BLaER1 (cell line): ENCODE results near the gene NDOR1.

Experiments
- H3K27ac ChIP-seq: shearing (Covaris generic); formaldehyde crosslinking; 2 replicates; pipeline ENCODE4 v1.8.1; 2022
- H3K27me3 ChIP-seq: shearing (Covaris generic); formaldehyde crosslinking; 2 replicates; pipeline ENCODE4 v1.8.1; 2022
- H3K36me3 ChIP-seq: shearing (Covaris generic); formaldehyde crosslinking; 2 replicates; pipeline ENCODE4 v1.8.1; 2022
- H3K4me1 ChIP-seq: shearing (Covaris generic); formaldehyde crosslinking; 2 replicates; pipeline ENCODE4 v1.8.1; 2022
- H3K4me2 ChIP-seq: shearing (Covaris generic); formaldehyde crosslinking; 2 replicates; pipeline ENCODE4 v1.8.1; 2022
- H3K4me3 ChIP-seq: shearing (Covaris generic); formaldehyde crosslinking; 2 replicates; pipeline ENCODE4 v1.8.1; 2022
- H3K9ac ChIP-seq: shearing (Covaris generic); formaldehyde crosslinking; 2 replicates; pipeline ENCODE4 v1.8.1; 2022
- H3K9me3 ChIP-seq: shearing (Covaris generic); formaldehyde crosslinking; 2 replicates; pipeline ENCODE4 v1.8.1; 2022
- H4K20me1 ChIP-seq: shearing (Covaris generic); formaldehyde crosslinking; 2 replicates; pipeline ENCODE4 v1.8.1; 2022
- Cebpa-rat ChIP-seq: shearing (Covaris generic); IDR thresholded peaks from 2 replicates; pipeline ENCODE4 v1.8.1; 2022

NDOR1 gene

GRCh38 chr9:137229903-137230704 is 24.6 kb downstream of the NDOR1 start:
- Histone ChIP-seq H3K36me3 (no peaks in the 10 kb centered on the region), H3K4me1 (peaks cover 71% of the 10 kb centered on the region), H3K4me3 (no peak overlapping the region), H4K20me1 (peaks cover 8% of the 10 kb centered on the region; the same call in 1 of the 2 replicates), H3K4me2 (peak overlapping the region; percentile 83), H3K9me3 (no peaks in the 10 kb centered on the region), H3K27ac (peak overlapping the region; percentile 50), H3K9ac (peak overlapping the region; percentile 32), H3K27me3 (no peaks in the 10 kb centered on the region)
- no peak for TF ChIP-seq Cebpa-rat

GRCh38 chr9:137230705-137231371 is 25.3 kb downstream of the NDOR1 start, which contains the start of gene SLC34A3:
SLC34A3 (plus strand) TSS chr9:137230901; CDS start chr9:137231703, 802 bp downstream.
- Histone ChIP-seq H3K36me3 (no peaks in the 10 kb centered on the region), H3K9me3 (no peaks in the 10 kb centered on the region), H3K4me2 (peak within 1 kb of the TSS; percentile 83), H3K4me1 (peaks cover 71% of the 10 kb centered on the region), H3K27me3 (no peaks in the 10 kb centered on the region), H3K27ac (peak within 1 kb of the TSS; percentile 50), H4K20me1 (peaks cover 15% of the 10 kb centered on the region; the same call in 1 of the 2 replicates), H3K4me3 (no peak within 1 kb of the TSS), H3K9ac (peak within 1 kb of the TSS; percentile 32)
- no peak for TF ChIP-seq Cebpa-rat

- H3K9ac ChIP-seq = 0 out of 2 replicates have a peak overlapping the region, but pooled peaks have one; percentile 46
- H3K4me3 ChIP-seq = no peak overlapping the region
- H3K9me3 ChIP-seq = no peaks in the 10 kb centered on the region
- no peak for TF ChIP-seq Cebpa-rat
- no peaks in the 10 kb centered on the region for H3K27me3 ChIP-seq
- H4K20me1 ChIP-seq = peaks cover 17% of the 10 kb centered on the region; the same call in 1 of the 2 replicates
- 0 out of 2 replicates have a peak overlapping the region, but pooled peaks have one; percentile 12 for H3K27ac ChIP-seq
- H3K4me2 ChIP-seq = peak overlapping the region; percentile 25; the same call in 1 of the 2 replicates
- peaks cover 76% of the 10 kb centered on the region for H3K4me1 ChIP-seq
- H3K36me3 ChIP-seq = no peaks in the 10 kb centered on the region
These were observed 26.0 kb downstream of the NDOR1 start for GRCh38 chr9:137231372-137232039.

GRCh38 chr9:137232101-137232500 is 26.6 kb downstream of the NDOR1 start:
- no peaks in the 10 kb centered on the region for H3K36me3 ChIP-seq
- peaks cover 17% of the 10 kb centered on the region; the same call in 1 of the 2 replicates for H4K20me1 ChIP-seq
- peaks cover 80% of the 10 kb centered on the region for H3K4me1 ChIP-seq
- peak overlapping the region; percentile 25 for H3K4me2 ChIP-seq
- H3K9me3 ChIP-seq = no peaks in the 10 kb centered on the region
- no peak overlapping the region for H3K4me3 ChIP-seq
- no peak for TF ChIP-seq Cebpa-rat
- 0 out of 2 replicates have a peak overlapping the region, but pooled peaks have one; percentile 46 for H3K9ac ChIP-seq
- H3K27me3 ChIP-seq = no peaks in the 10 kb centered on the region
- H3K27ac ChIP-seq = 0 out of 2 replicates have a peak overlapping the region, but pooled peaks have one; percentile 12

GRCh38 chr9:137232510-137232909 is 27.0 kb downstream of the NDOR1 start:
- H3K27me3 ChIP-seq = no peaks in the 10 kb centered on the region
- peaks cover 17% of the 10 kb centered on the region; the same call in 1 of the 2 replicates for H4K20me1 ChIP-seq
- no peak overlapping the region for H3K4me3 ChIP-seq
- no peaks in the 10 kb centered on the region for H3K9me3 ChIP-seq
- H3K9ac ChIP-seq = 0 out of 2 replicates have a peak overlapping the region, but pooled peaks have one; percentile 46
- H3K4me2 ChIP-seq = peak overlapping the region; percentile 25
- H3K4me1 ChIP-seq = peaks cover 80% of the 10 kb centered on the region
- no peaks in the 10 kb centered on the region for H3K36me3 ChIP-seq
- TF ChIP-seq Cebpa-rat = no peak
- H3K27ac ChIP-seq = 0 out of 2 replicates have a peak overlapping the region, but pooled peaks have one; percentile 12

- Histone ChIP-seq H3K9ac (no peak overlapping the region), H3K4me2 (no peak overlapping the region), H4K20me1 (peaks cover 17% of the 10 kb centered on the region; the same call in 1 of the 2 replicates)
These were observed 27.9 kb downstream of the NDOR1 start for GRCh38 chr9:137233143-137233980.

GRCh38 chr9:137234055-137234697 is 28.7 kb downstream of the NDOR1 start:
- Histone ChIP-seq H3K4me1 (peaks cover 83% of the 10 kb centered on the region), H3K36me3 (no peaks in the 10 kb centered on the region), H3K27ac (peak overlapping the region; percentile 79; the same call in 1 of the 2 replicates), H3K9me3 (no peaks in the 10 kb centered on the region), H3K4me3 (peak overlapping the region; percentile 63), H3K27me3 (no peaks in the 10 kb centered on the region), H3K9ac (peak overlapping the region; percentile 66; the same call in 1 of the 2 replicates), H4K20me1 (peaks cover 17% of the 10 kb centered on the region; the same call in 1 of the 2 replicates), H3K4me2 (peak overlapping the region; percentile 98)
- no peak for TF ChIP-seq Cebpa-rat

More at GRCh38 chr9:137233143-137233980, 27.9 kb downstream of the NDOR1 start:
- TF ChIP-seq Cebpa-rat = no peak
- no peaks in the 10 kb centered on the region for H3K36me3 ChIP-seq
- H3K4me3 ChIP-seq = no peak overlapping the region
- H3K4me1 ChIP-seq = peaks cover 83% of the 10 kb centered on the region
- H3K27ac ChIP-seq = no peak overlapping the region
- H3K9me3 ChIP-seq = no peaks in the 10 kb centered on the region
- no peaks in the 10 kb centered on the region for H3K27me3 ChIP-seq

- peak overlapping the region; percentile 66 for H3K9ac ChIP-seq
- peaks cover 17% of the 10 kb centered on the region; the same call in 1 of the 2 replicates for H4K20me1 ChIP-seq
- no peaks in the 10 kb centered on the region for H3K27me3 ChIP-seq
- H3K4me3 ChIP-seq = peak overlapping the region; percentile 63
- TF ChIP-seq Cebpa-rat = no peak
- peak overlapping the region; percentile 98 for H3K4me2 ChIP-seq
- no peaks in the 10 kb centered on the region for H3K9me3 ChIP-seq
- H3K27ac ChIP-seq = peak overlapping the region; percentile 79
- H3K36me3 ChIP-seq = no peaks in the 10 kb centered on the region
- peaks cover 83% of the 10 kb centered on the region for H3K4me1 ChIP-seq
These were observed 29.4 kb downstream of the NDOR1 start for GRCh38 chr9:137234758-137235423.
